Measurements from ENCODE around the gene TOP3B.

- TF ChIP-seq CTCF (conservative IDR thresholded peaks at IDR 0.05; ENCODE audit: low read depth in 2 of 2) = no peak
- TF ChIP-seq POLR2AphosphoS5 (IDR thresholded peaks at IDR 0.05; ENCODE audit: low read depth) = no peak
- TF ChIP-seq ZNF331 (CRISPR knock-in tag; IDR thresholded peaks at IDR 0.05; ENCODE audit: low read depth) = no peak
These were observed 55.9 kb downstream of the TOP3B start for GRCh38 chr22:21926728-21927127.

Measured in GM23338 (cell line).